ENCODE results near the gene MYCBPAP. TPM values are rescaled to one million over a fixed set of nuclear protein-coding genes. Genes with fewer than 3 reads are reported as not detected.

Gene MYCBPAP
- total RNA-seq, 4 donors from 2014 or later = 0.64 to 3.7 (median 2.7) TPM; not detected in 1

GRCh38 chr17:50579399-50579798, 71.2 kb downstream of the MYCBPAP start:
- in situ Hi-C loops (cut with MboI; ENCODE audit: low pct_ligation_motif_present in 1 of 4, low pct_unique_long_range_greater_than_20kb in 1 of 4, low sequenced_read_pairs in 3 of 4) = no loop called here
- Histone ChIP-seq H3K9me3 (no peaks in the 10 kb centered on the region), H3K36me3 (no peaks in the 10 kb centered on the region), H3K27me3 (no peaks in the 10 kb centered on the region), H3K4me3 (no peak overlapping the region), H3K4me1 (no peaks in the 10 kb centered on the region), H3K27ac (no peak overlapping the region)
- WGBS, 2 donors (ENCODE audit: low coverage in 1 of 2) = 92% methylated on average over 7 of the region's 7 CpGs; no CpG with 5 or more reads in 1 of the 2 donors
- TF ChIP-seq POLR2AphosphoS5 (IDR thresholded peaks at IDR 0.05) (no peak), POLR2A (IDR thresholded peaks at IDR 0.05) (no peak), EP300 (IDR thresholded peaks at IDR 0.05; ENCODE audit: low read depth) (no peak), CTCF (IDR thresholded peaks at IDR 0.05) (no peak)
- intact Hi-C loops (cut with DNase I; ENCODE audit: low total_unique reads) = no loop called here
- DNase-seq = no peak

GRCh38 chr17:50580646-50581045, 72.4 kb downstream of the MYCBPAP start:
- Histone ChIP-seq H3K9me3 (no peaks in the 10 kb centered on the region), H3K27me3 (no peaks in the 10 kb centered on the region), H3K4me3 (no peak overlapping the region), H3K27ac (no peak overlapping the region), H3K4me1 (no peaks in the 10 kb centered on the region), H3K36me3 (no peaks in the 10 kb centered on the region)
- in situ Hi-C loops (cut with MboI; ENCODE audit: low pct_ligation_motif_present in 1 of 4, low pct_unique_long_range_greater_than_20kb in 1 of 4, low sequenced_read_pairs in 3 of 4) = no loop called here
- 90% methylated on average over 9 of the region's 9 CpGs; no CpG with 5 or more reads in 1 of the 2 donors for WGBS, 2 donors (ENCODE audit: low coverage in 1 of 2)
- no peak for DNase-seq
- no peak for TF ChIP-seq EP300 (IDR thresholded peaks at IDR 0.05; ENCODE audit: low read depth)
- no peak for TF ChIP-seq POLR2AphosphoS5 (IDR thresholded peaks at IDR 0.05)
- intact Hi-C loops (cut with DNase I; ENCODE audit: low total_unique reads) = no loop called here

Other genes with a start within 250 kb of the MYCBPAP start
- 1 to 10 TPM in 2 of 4 donors, not detected in 2; 1.9 to 3.7 TPM for gene TMEM92, start 234.0 kb upstream of the MYCBPAP start, total RNA-seq
- 10 to 100 TPM; 21.3 to 27.3 (median 22.0) TPM for gene XYLT2, start 162.3 kb upstream of the MYCBPAP start, total RNA-seq
- gene MRPL27, start 135.3 kb upstream of the MYCBPAP start, total RNA-seq = 10 to 100 TPM in 3 of 4 donors, 1 to 10 TPM in 1; 4.9 to 97.5 (median 46.9) TPM
- 1 to 10 TPM in 2 of 4 donors, not detected in 2; 1.4 to 1.6 TPM for gene EME1, start 135.2 kb upstream of the MYCBPAP start, total RNA-seq
- 10 to 100 TPM; 45.0 to 96.9 (median 64.4) TPM for gene LRRC59, start 110.9 kb upstream of the MYCBPAP start, total RNA-seq
- 100 to 1,000 TPM; 165 to 460 (median 190) TPM for gene ACSF2, start 82.2 kb upstream of the MYCBPAP start, total RNA-seq
- gene CHAD, start 39.6 kb upstream of the MYCBPAP start, total RNA-seq = 10 to 100 TPM in 3 of 4 donors, 1 to 10 TPM in 1; 9.6 to 59.8 (median 19.7) TPM
- gene RSAD1, start 29.6 kb upstream of the MYCBPAP start, total RNA-seq = 10 to 100 TPM; 19.1 to 35.6 (median 28.2) TPM
- 10 to 100 TPM; 19.2 to 95.7 (median 57.4) TPM for gene EPN3, start 24.3 kb downstream of the MYCBPAP start, total RNA-seq
- gene SPATA20, start 38.7 kb downstream of the MYCBPAP start, total RNA-seq = 100 to 1,000 TPM; 116 to 437 (median 228) TPM
- gene CACNA1G, start 52.3 kb downstream of the MYCBPAP start, total RNA-seq = under 1 TPM in 1 of 4 donors, not detected in 3; 0.14 TPM
- 100 to 1,000 TPM; 297 to 655 (median 533) TPM for gene ABCC3, start 126.4 kb downstream of the MYCBPAP start, total RNA-seq
- gene ANKRD40, start 199.5 kb downstream of the MYCBPAP start, total RNA-seq = 10 to 100 TPM; 18.7 to 30.8 (median 24.2) TPM
- 100 to 1,000 TPM in 3 of 4 donors, 10 to 100 TPM in 1; 62.8 to 984 (median 159) TPM for gene LUC7L3, start 211.2 kb downstream of the MYCBPAP start, total RNA-seq

Data from transverse colon (tissue), 4 donors.